ENCODE data around the gene FAM163A.

DNA sequence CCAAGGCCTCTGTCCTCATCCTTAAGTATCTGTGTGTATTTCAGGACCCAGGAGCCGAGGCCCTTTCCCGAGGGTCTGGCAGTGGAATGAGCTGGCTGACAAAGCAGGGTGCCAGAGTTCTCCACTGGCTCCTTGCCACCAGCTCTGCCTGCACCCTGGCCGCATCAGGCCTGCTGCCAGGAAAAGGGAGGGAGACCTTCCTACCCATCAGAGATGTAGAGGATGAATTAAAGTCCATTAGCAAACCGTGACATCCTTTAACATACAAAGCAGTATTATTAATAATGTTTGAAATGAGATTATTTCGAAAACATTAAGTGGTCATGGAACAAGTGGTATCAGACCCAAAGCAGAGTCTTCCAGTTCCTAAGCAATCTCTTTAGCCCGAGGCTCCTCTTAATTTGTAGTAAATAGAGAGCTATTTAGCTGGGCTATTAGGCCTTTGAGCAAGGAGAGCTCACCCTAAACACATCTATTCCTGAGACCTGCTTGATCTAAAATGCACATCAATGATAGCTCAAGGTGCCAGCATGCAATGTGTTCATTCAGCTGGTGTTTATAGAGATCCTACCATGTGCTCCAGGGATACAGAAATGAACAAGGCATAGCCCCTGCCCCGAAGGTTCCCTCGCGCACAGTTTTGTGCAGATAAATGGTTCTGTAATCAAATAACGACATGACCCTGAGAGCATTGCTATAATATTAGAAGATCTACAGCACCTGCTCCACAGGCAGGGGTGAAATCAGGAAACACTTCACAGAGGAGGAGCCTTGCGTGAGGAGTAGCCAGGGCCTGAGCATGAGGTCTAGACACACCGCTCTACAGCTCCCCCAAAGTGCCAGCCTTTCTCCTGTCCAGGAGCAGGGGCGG is 44.0 kb downstream of the FAM163A start:
- TF ChIP-seq POLR2AphosphoS5 (IDR thresholded peaks at IDR 0.05; ENCODE audit: borderline replicate concordance, low read depth, low read length): no peak
- no peak for TF ChIP-seq EZH2 (IDR thresholded peaks at IDR 0.05)
- no peak for TF ChIP-seq FOXP2 (optimal IDR thresholded peaks at IDR 0.05; ENCODE audit: control extremely low read depth, extremely low read length, insufficient read depth)

Measured in SK-N-MC (cell line).